Smooth muscle cell (in vitro differentiated cells): ENCODE measurements around the gene SPSB4. TPM values are rescaled to one million over a fixed set of nuclear protein-coding genes. Genes with fewer than 3 reads are reported as not detected.

Experiments used
- DNase-seq: peaks from one replicate; lab custom pipeline; 2025; ENCODE audit not compliant: unreplicated experiment; lab: John Stamatoyannopoulos, UW
- H2AFZ ChIP-seq: fragments of 200-600 bp; sonication (generic); 2 replicates; pipeline ENCODE4 v1.6.0; 2016; ENCODE audit warnings: antibody characterized with exemption, low read depth, mild to moderate bottlenecking
- H3F3A ChIP-seq: fragments of 200-600 bp; sonication (generic); 2 replicates; pipeline ENCODE4 v1.6.0; 2017; ENCODE audit warnings: antibody characterized with exemption, low read depth
- H3K27ac ChIP-seq: fragments of 200-600 bp; sonication (generic); 2 replicates; pipeline ENCODE4 v1.5.1; 2016; ENCODE audit warnings: low read depth, mild to moderate bottlenecking
- H3K27me3 ChIP-seq: fragments of 200-600 bp; sonication (generic); 2 replicates; pipeline ENCODE4 v1.6.1; 2016; ENCODE audit warnings: low read depth, mild to moderate bottlenecking
- H3K36me3 ChIP-seq: fragments of 200-600 bp; sonication (generic); 2 replicates; pipeline ENCODE4 v1.5.1; 2016; ENCODE audit warnings: low read depth
- H3K4me1 ChIP-seq: fragments of 200-600 bp; sonication (generic); 2 replicates; pipeline ENCODE4 v1.5.1; 2016; ENCODE audit warnings: low read depth
- H3K4me2 ChIP-seq: fragments of 200-600 bp; sonication (generic); 2 replicates; pipeline ENCODE4 v1.6.0; 2016; ENCODE audit warnings: mild to moderate bottlenecking
- H3K4me3 ChIP-seq: fragments of 200-600 bp; sonication (generic); 2 replicates; pipeline ENCODE4 v1.5.1; 2016; ENCODE audit warnings: mild to moderate bottlenecking
- H3K79me2 ChIP-seq: fragments of 200-600 bp; sonication (generic); 2 replicates; pipeline ENCODE4 v1.6.0; 2016; ENCODE audit warnings: low read depth, mild to moderate bottlenecking
- H3K9ac ChIP-seq: fragments of 200-600 bp; sonication (generic); 2 replicates; pipeline ENCODE4 v1.6.0; 2016; ENCODE audit warnings: low read depth
- H3K9me3 ChIP-seq: fragments of 200-600 bp; sonication (generic); replicated peaks from 2 replicates; pipeline ENCODE4 v1.5.1; 2016; ENCODE audit warnings: low read depth
- H4K20me1 ChIP-seq: fragments of 200-600 bp; sonication (generic); 2 replicates; pipeline ENCODE4 v1.6.0; 2016; ENCODE audit warnings: low read depth
- WGBS: methylation state at CpG from one replicate; pipeline ENCODE4 v1.1.7; 2016; ENCODE audit warnings: low lambda C conversion rate; 5-methylcytosine and 5-hydroxymethylcytosine counted together
- polyA plus RNA-seq: library from polyadenylated mRNA; unstranded; fragments of >200 nt; fragmentation: Nextera tagmentation; extraction: Ambion mirVana; gene quantifications from 2 replicates; pipeline ENCODE4 v1.2.1, GENCODE V29; 2016
- total RNA-seq: library from RNA; depleted of rRNA; stranded (reverse); fragments of >200 nt; gene quantifications from 2 replicates; pipeline ENCODE4 v1.2.3, GENCODE V29; 2014
- TF ChIP-seq, protein P1 (sequence below): fragments of 200-600 bp; sonication (generic); IDR thresholded peaks from 2 replicates; pipeline ENCODE4 v1.5.1; 2017; ENCODE audit warnings: borderline replicate concordance, mild to moderate bottlenecking, antibody characterized with exemption; ENCODE audit not compliant: insufficient read depth, poor library complexity, severe bottlenecking

The SPSB4 gene
- total and polyA plus RNA-seq, 2 experiments from 2014 or later = 1.8 to 3.9 TPM

DNA sequence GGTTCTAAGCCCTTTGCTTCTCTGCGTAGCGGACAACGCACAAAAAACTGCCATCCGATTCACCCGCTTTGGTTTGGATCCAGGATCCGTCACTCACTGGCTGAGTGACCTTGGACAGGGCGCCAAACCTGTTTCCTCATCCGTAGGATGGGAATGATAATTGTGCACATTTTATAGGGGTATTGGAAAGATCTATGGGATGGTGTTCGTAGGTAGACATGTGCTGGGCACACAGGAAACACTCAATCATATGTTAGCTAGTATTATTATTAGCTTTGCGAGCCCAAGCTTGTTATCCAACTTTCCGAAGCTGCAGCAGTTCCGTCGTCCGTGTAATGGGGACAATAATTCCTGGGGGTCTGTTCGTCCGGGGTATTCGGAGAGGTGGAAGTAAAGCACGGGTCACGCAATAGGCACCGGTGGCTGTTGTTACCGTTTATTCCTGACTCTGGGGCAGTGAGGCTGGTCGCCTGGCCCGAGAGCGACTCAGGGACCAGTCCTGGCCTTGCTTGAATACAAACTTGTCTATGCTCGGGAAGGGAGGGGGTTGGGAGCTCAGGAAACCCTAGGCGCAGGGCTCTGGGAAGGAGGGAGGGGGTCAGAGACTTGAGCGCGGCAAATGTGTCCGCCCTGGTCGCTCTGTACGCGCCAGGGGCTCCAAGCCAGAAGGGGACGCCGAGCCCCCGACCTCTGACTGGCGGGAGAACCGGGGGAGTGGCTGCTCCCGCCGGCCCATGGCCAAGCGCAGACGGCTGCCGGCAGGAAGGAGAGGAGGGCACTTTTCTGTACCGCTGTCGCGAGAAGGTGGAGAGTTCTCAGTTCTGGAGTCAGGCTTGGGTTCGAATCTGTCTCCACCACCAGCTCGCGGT lies 1.3 kb downstream of the SPSB4 start:
- H3K27ac ChIP-seq = no peak overlapping the region
- H3K27me3 ChIP-seq = peaks cover 6% of the 10 kb centered on the region
- H3K4me3 ChIP-seq = peak overlapping the region; percentile 73
- H3K36me3 ChIP-seq = no peaks in the 10 kb centered on the region
- H3K4me2 ChIP-seq = peak overlapping the region; percentile 87
- peaks cover 6% of the 10 kb centered on the region for H3K79me2 ChIP-seq
- TF ChIP-seq, protein P1, sequence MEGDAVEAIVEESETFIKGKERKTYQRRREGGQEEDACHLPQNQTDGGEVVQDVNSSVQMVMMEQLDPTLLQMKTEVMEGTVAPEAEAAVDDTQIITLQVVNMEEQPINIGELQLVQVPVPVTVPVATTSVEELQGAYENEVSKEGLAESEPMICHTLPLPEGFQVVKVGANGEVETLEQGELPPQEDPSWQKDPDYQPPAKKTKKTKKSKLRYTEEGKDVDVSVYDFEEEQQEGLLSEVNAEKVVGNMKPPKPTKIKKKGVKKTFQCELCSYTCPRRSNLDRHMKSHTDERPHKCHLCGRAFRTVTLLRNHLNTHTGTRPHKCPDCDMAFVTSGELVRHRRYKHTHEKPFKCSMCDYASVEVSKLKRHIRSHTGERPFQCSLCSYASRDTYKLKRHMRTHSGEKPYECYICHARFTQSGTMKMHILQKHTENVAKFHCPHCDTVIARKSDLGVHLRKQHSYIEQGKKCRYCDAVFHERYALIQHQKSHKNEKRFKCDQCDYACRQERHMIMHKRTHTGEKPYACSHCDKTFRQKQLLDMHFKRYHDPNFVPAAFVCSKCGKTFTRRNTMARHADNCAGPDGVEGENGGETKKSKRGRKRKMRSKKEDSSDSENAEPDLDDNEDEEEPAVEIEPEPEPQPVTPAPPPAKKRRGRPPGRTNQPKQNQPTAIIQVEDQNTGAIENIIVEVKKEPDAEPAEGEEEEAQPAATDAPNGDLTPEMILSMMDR = no peak
- 1% methylated on average over 47 of the region's 48 CpGs for WGBS
- H3F3A ChIP-seq = peaks cover 4% of the 10 kb centered on the region
- DNase-seq = no peak
- peak overlapping the region; percentile 90 for H2AFZ ChIP-seq
- H3K9me3 ChIP-seq = no peaks in the 10 kb centered on the region
- H3K9ac ChIP-seq = no peak overlapping the region
- no peaks in the 10 kb centered on the region for H4K20me1 ChIP-seq
- peaks cover 33% of the 10 kb centered on the region for H3K4me1 ChIP-seq

DNA sequence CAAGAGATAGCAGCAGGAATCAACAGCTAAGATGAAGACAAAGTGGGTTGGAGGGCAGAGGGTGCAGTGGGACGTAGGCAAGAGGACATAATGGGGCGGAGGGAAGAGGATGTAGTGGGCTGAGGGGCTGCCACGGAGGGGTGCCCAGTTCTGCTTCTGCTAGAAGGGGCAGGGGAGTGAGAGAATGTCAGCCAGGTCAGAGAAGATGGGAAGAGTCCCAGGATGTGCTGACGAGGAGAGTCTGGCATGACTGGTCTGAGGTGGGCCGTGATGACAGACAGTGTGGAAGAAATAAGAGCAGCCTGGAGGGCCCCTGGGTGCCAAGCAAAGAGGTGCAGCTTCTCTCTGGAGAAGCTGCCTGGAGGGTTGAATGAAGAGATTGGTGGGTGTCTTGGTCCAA lies 4.0 kb downstream of the SPSB4 start:
- Histone ChIP-seq H3F3A (peaks cover 4% of the 10 kb centered on the region), H3K9ac (no peak overlapping the region), H3K79me2 (peaks cover 7% of the 10 kb centered on the region), H3K4me3 (no peak overlapping the region), H2AFZ (no peak overlapping the region), H3K4me2 (no peak overlapping the region), H3K27ac (no peak overlapping the region), H3K27me3 (peaks cover 6% of the 10 kb centered on the region), H3K4me1 (peaks cover 33% of the 10 kb centered on the region), H3K9me3 (no peaks in the 10 kb centered on the region), H3K36me3 (no peaks in the 10 kb centered on the region), H4K20me1 (no peaks in the 10 kb centered on the region)
- no peak for DNase-seq
- 93% methylated on average over 5 of the region's 5 CpGs for WGBS
- TF ChIP-seq, protein P1 = no peak

DNA sequence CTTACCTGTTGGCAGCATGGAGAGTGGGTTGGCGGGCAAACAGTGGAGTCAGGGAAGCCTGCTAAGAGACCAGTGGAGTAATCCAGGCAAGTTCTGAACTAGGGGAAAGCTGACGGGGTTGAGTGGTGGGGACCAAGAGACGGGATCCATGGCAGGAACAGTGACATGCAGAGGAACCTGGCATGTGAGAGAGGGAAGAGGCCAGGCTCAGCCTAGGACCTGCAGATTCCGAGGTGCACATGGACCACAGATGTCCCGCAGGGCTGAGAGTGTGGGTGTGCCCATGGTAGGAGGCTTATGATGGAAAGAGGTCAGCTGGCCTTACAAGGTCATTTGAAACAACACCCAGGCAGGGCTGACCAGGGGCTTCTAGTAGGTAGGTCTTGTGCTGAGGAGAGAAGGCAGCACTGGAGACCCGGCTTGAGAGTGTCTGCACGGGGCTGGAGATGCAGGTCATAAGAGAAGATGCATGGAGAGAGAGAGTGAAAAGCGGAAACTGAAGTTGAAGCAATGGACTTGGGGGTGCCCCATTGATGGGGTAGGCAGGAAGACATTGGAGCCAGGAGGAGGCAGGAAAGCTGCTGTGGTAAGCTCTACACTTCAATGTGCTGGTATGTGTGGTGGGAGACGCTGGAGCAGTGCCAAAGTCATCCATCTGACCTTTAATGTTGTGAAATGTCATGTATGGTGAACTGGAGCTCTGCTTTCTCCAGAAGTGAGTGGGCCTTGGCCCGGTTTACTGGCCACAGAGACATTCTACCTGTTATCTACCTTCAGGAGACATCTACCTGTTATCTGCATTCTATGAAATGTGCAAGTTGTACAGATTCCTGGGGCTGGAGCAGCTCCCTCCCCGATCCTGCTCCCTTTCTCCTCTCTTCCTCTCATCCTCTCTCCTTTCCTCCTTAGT lies 4.6 kb downstream of the SPSB4 start:
- Histone ChIP-seq H3K4me3 (no peak overlapping the region), H3F3A (peaks cover under 1% of the 10 kb centered on the region), H2AFZ (no peak overlapping the region), H3K4me1 (peaks cover 28% of the 10 kb centered on the region), H3K27me3 (peaks cover 1% of the 10 kb centered on the region), H3K9me3 (no peaks in the 10 kb centered on the region), H3K79me2 (peaks cover 14% of the 10 kb centered on the region), H3K36me3 (no peaks in the 10 kb centered on the region), H3K4me2 (no peak overlapping the region), H4K20me1 (no peaks in the 10 kb centered on the region), H3K9ac (no peak overlapping the region), H3K27ac (no peak overlapping the region)
- no peak for DNase-seq
- TF ChIP-seq, protein P1 = no peak
- WGBS = 91% methylated on average over 11 of the region's 11 CpGs
